HG03135 (cell line): ENCODE measurements around the gene OSBPL5.

Experiments
- ATAC-seq: cut with Tn5 transposase; IDR thresholded peaks from one replicate; pipeline ENCODE4 v1.9.1; 2021; ENCODE audit warnings: mild to moderate bottlenecking, moderate library complexity; ENCODE audit not compliant: unreplicated experiment

The OSBPL5 gene

DNA sequence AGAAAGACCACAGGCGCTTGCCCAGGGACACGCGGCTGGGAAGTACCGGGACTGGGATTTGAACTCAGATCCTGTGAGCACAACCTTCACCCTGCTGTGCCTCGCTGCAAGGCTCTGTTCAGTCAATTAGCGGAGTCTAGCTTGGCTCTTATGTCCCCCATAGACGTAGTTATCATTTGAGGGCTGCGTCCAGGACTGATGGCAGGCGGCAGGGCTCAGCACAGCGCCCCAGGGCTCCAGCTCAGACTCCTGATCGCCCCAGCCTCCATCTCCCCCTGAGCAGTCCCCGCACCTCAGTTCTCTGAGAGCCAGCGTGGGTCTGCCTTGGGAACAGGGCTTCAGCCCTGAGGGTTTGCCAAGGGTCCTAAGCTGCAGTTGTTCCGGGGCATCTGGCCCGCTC, 33.7 kb upstream of the OSBPL5 start:
- no peak for ATAC-seq

DNA sequence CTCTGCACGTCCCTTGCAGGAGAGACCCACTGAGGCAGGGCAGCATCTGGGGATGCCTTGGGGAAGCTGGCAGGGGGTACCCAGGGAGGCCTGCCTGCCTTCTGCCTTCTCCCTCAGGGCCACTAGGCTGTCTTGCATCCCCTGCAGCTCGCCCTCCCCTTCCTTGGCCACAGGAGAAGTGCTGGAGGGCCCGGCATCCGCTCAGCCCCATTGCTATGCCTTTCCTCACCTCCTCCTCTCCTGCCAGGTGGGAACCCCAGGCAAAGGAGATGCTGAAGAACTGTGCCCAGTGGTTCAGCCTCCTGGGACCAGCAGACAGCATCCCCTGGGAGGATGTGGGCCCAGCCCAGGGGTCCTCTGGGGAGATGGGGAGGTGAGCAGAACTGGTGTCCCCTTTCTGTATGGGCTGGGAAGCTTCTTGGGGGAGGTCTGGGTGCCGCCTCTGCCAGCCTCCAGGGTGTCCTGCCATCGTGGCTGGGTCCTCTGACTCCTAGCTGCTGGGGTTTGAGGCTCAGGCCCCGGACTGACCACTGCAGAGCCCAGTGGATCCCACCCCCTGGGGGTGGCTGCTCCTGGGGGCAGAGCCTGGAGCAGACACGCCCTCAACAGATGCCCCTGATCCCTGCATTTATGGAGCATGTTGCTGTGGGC, 32.9 kb upstream of the OSBPL5 start:
- ATAC-seq = no peak

DNA sequence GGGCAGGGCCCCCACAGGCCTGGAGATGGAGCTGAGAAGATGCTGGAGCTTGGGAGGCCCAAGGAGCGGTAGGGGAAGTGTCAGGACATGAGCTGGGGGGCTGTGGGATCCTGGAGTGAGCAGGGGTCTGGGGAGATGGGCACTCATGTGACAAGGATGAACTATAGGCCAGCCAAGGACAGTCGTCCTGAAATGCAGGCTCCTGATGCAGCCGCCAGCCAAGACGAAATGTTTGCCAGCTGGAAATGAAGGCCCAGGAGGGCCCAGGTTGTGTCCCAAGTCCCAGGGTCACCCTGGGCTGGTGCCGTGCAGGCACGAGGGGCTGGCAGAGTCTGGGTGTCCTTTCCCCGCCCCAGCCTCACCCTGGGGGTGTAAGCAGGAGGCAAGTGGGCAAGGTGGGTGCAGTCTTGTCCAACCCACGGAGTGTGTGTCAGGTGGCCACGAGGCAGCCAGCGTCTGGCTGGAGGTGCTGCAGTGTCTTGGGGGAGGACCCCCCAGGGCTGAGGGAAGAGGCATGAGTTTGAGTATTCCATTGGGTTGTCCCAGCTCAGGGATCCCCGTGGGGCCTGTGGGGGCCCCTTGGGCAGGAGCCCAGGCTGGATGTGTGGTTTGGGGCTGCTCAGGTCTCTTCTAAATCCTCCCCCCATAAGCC, 32.1 kb upstream of the OSBPL5 start:
- ATAC-seq = no peak

DNA sequence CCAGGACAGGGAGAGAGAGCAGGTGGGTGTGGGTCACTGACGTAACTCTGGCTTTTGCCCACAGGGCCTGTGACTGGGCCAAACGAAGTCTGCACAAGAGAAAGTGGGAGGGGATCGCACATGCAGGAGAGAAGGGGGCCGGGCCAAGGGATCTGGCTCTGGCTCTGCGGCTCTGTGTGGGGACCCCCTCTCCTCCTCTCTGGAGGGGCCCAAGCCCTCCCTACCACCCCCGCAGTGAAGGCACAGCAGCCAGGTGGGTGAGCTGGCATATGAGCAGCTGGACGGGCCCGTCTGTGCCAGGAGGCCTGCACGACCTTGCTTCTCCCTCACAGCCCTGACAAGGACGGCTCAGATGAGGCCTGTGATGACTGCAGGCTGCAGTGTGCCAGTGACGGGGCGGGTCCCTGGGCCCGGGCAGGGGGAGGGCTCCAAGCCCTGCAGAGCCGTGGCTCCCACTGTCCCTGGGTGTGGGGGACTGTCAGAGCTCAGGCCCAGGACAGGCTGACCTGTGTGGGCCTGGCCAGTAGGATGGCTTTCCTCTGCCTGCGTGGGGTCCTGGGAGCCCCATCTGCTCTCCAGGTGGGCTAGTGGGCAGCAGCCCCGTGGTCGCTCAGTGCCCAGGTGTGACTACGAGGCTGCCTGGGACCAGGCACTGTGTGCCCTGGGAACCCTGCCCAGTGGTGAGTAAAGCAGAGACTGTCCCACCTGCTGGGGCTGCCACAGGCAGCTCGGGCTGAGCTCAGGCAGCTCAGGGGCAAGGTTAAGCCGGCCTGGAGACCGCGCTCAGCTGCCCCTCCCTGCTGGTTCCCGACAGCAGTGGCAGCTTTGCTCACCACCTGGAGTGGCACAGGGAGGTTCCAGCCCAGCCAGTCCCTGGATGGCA, 31.3 kb upstream of the OSBPL5 start:
- no peak for ATAC-seq

DNA sequence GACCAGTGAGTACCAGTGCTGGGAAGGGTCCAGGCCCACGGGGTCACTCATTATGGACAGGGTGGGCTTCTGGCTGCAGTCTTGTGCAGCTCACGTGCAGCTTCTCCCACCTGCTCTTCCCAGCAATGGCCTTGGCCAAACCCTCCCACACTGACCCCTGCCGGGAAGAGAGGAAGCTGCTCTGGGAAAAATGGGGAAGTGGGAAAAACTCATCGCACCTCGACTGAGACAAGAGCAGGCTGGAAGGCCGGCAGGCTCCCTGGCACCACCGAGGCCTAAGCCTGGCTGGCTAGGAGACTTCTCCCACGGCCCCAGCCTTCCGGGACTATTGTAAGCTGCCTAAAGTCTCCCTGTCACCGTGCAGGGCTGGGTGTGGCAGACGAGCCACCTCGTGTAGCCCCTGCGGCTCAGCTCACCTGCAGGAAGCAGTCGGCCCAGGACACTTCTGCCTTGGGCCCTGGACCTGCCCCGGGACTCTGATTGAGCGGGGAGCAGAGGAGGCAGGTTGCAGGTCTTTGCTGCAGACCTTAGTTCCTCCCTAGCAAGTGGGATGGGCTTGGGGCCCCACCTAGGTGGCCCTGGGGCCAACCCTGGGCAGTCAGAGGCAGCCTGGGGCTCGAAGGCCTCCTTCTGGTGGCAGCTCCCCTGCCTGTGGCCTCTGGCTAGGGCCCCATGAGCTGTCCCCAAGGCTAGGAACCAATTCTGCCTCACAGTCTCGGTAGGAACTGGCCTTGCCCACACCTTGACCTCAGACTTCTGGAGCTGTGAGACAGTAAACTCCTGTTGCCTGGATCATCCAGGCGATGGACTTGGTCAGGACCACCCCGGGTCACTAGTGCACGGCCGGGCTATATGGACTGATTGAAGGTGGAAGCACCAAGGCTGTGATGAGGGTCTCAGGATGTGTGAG, 30.4 kb upstream of the OSBPL5 start:
- ATAC-seq = no peak

DNA sequence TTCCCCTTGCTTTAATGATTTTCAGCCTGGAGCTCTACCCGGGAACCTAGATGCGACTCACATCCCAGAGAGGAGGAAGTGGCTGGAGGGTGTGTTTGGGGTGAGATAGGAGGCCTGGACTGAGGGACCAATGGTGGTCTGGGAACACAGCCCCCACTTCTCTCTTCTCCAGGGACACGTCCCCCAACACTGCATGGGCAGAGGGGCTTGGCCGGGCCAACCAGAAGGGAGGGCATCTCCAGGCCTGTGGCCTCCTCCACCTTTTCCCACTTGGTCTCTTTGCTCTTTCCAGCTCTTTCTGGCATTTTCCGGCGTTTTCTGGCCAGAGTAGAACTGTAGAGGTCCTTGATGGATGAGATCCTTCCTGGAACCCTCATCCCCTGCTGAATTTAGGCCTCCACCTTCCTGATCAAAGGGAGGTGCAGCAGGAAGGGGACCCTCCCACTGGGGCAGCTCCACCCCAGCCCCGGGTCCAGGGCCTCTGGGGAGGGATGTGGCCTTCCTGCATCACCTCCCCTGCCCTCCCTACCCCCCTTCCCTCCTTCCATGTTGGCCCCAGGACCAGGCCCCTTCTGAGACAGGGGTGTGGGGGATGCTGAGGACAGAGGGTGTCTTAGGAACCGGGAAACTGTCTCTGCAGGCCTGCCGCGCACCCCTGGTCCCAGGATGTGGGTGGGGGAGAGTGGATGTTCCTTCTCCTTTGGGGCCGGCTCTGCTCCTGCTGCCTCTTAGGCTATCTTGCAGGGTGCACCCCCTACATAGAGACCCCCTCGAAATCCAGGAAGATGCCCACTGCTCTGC, 29.1 kb upstream of the OSBPL5 start:
- no peak for ATAC-seq

DNA sequence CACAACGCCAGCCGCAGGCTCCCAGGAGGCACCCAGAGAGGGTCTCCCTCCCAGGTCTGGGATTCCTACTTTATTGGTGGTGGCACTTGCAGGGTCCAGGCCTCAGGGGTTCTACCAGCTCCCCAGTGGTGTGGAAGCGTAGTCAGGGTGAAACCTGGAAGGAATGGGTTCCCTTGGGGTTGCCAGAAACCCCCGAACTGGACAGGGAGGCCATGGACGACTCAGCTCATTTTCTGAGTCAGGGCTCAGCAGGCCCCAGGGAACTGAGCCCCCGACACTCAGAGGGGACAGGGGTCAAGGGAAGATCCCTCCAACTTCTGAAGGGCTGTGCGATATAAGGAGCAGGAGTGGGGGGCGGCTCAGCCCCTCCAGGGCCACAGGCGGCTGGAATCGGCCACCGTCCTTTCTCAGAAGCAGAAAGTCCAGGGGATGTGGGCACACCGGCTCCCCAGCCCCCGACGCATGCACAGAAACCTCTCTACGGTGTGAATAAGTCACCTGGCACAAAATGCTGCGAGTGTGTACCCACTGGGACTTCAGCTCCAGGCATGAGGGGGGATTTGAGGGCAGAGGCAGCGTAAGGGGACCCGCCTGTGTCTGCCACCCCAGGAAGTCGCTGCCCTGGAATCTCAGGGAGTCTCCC, 28.4 kb upstream of the OSBPL5 start:
- no peak for ATAC-seq

DNA sequence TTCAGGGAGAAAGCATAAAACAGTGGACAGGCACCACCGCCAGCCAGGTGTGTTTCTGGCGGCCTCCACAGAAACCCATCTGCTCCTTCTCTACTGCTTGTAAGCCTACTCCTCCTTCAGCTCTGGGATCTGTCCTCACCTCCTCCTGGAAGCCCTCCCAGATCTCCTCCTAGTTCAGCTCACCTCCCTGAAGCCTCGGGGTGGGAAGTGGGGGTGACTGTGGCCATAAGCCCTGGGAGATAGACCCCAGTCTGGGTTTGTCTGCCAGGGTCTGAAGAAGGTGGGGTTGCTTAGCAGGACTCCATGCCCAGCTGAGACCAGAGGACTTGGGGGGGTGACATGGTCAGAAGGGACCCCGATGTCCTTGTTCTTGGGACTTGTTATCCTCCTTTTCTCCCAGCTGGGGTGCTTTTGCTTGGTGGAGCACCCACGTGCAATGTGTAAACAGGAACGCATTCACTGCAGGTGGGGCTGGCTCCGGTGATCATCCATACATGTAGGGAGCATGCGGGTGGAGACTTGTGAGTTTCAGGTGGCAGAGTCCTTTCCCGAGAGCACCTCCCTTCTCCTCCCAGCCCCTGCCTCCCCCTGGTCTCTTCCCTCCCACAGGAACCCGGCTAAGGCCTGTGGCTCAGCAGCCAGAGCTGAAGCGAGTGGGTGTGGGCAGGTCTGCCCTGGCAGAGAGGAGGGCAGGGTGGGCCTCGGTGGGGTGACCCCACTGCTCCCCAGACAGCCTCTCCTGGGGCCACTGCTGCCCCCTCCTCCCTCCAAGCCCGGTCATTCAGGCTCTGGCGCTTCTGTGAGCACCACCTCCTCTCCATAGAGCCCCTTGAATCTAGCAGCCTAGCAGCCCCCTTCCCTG, 27.6 kb upstream of the OSBPL5 start:
- no peak for ATAC-seq

DNA sequence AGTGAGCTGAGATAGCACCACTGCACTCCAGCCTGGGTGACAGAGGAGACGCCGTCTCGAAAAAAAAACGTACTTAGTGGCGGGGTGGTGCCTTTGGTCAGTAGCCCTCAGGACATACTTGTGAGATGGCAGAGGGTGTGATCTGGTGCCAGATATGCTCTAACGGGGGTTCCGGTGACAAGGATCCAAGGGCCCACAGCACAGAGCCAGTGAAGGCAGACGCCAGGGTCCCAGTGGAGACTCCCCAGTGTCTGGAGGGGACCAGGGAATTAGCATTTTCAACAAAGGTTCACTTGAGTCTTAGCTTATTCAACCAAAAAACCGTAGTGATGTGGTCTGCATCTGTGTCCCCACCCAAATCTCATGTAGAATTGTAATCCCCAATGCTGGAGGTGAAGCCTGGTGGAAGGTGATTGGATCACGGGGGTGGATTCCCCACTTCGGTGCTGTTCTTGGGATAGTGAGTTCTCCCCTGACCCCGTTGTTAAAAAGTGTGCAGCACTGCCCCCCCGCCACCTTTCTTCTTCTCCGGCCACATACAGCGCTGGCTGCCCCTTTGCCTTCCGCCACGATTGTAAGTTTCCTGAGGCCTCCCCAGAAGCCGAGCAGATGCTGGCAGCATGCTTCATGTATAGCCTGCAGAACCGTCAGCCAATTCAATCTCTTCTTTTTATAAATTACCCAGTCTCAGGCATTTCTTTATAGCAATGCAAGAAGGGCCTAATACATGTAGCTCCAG, 26.6 kb upstream of the OSBPL5 start:
- ATAC-seq = no peak

DNA sequence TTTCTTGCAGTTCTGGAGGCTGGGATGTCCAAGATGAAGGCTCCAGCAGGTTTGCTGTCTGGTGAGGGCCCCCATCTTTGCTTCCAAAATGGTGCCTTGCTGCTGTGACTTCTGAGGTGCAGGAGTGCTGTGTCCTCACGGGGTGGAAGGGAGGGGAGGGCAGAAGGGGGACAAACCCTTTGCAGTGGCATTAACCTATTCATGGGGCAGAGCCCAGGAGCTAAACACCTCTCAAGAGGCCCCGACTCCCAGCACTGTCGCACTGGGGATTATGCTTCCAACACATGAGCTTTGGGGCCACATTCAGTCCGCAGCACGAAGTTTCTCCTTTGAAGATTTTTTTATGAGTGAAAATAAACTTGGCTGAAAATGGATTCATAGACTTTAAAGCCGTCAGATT, 25.5 kb upstream of the OSBPL5 start:
- no peak for ATAC-seq

DNA sequence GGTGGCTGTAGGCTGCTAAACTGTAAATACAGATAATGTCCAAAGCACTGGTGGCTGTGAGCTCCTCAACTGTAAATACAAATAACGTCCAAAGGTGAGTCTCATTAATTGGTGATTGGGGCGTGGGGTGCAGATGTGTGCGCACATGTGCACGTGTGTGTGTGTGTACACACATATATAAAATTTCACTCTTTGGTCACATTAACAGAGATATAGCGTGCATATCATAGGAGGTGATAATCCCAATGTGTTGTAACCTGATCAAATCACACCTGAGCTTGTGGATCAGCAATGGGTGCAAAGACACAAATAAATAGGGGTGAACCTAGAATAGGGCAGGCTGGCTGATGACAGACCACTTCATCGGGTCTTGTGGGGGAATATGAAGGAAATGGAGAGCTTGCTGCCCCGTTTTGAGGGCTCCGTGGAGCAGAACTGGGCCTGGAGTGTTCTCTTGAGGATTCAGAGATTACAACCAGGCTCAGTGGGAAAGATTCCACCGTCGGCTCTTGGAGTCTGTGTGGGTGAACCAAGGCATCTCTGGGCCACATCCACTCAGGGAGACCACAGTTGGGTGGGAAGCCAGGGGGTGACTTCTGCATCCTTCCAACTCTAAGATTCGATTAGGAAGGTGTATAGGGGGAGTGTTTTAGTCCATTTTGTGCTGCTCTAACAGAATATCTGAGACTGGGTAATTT, 24.9 kb upstream of the OSBPL5 start:
- ATAC-seq = no peak

DNA sequence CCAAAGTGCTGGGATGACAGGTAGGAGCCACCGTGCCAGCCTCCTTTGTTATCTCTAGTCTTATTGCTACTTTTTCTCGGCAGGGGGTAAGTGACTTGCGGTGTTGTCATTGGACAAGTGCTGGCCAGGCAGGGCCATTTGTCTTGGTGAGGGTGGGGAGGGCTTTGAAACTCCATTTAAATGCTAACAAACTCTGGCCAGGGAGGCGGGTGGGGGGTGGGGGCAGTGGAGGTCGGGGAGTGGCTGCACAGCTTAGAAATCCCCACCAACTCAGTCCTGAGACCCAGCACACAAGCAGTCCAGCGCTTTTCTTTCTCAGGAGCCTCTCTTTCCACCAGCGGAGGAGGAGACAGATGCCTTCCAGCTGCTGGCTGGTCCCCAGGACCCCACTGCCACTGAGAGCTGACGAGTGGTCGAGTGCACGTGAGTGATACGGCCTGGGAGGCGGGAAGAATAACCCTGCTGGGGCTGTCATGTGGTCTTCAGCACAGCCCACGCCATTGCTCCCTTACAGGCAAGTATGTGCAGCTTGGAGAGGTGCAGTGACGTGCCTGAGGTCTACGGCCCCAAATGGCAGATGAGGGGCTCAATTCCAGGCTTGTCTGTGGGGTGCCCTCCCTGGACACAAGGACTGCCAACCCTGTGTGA, 24.2 kb upstream of the OSBPL5 start:
- ATAC-seq = no peak

DNA sequence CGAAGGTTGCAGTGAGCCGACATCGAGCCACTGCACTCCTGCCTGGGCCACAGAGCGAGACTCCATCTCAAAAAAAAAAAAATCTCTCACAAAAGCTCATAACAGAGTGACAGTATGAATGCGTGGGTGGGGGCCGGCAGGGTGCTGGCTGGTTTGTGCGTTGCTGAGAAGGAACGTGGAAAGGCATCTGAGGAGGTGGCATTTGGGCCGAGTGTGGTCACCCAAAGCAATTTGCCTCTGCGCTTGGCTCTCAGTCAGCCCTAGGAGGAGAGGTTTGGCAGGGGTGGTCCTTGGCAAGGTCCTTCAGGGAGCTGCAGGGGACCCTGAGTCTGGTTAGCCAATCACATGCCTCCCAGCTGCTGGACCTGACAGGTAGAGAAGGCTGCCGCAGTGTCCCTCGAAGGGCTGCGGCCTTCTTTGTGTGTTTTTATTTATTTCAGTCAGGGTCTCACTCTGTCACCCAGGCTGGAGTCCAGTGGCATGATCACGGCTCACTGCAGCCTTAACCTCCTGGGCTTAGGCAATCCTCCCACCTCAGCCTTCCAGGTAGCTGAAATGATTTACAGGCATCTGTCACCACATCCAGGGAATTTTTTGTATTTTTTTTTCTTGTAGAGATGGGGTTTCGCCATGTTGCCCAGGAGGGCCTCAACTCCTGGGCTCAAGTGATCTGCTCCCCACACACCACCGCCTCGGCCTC, 23.5 kb upstream of the OSBPL5 start:
- no peak for ATAC-seq

DNA sequence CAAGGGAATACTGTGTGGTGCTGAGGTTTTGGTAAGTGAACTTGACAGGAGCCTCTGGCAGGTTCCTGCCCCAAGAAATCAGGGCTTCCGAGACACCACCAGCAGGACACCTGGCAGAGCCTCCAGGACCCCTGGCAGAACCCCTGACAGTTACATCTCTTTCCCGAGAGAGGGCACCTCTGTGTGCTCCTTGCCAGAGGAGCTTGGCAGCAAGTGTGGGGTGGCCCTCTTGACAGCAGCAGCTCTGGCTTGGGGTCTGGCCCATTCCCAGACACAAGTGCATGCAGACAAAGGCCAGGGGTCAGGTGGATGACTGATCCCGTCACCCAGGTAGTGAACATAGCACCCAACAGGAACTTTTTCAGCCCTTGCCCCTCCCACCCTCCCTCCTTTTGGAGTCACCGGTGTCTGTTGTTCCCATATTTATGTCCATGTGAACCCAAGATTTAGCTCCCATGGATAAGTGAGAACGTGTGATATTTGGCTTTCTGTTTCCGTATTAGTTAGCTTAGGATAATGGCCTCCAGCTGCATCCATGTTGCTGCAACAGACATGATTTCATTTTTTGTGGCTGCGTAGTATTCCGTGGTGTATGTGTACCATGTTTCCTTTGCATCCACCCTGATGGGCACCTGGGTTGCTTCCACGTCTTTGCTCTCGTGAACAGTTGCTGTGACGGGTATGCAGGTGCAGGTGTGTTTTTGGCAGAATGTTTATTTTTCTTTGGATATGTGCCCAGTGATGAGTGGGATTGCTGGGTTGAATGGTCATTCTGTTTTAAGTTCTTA, 21.2 kb upstream of the OSBPL5 start:
- ATAC-seq = no peak

DNA sequence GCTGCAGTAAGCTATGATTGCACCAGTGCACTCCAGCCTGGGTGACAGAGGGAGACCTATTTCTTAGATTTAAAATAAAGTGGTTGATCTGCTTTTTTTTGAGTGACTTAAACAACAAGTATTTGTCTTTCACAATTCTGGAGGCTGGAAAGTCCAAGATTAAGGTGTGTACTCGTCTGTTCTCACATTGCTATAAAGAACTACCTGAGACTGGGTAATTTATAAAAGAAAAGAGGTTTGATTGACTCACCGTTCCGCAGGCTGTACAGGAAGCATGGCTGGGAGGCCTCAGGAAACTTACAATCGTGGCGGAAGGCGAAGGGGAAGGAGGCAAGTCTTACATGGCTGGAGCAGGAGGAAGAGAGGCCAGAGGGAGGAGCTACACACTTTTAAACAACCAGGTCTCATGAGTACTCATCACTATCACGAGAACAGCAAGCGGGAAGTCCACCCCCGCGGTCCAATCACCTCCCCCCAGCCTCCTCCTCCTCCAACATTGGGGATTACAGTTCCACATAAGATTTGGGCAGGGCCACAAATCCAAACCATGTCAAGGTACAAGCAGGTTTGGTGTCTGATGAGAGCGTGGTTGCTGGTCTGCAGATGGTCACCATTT, 19.7 kb upstream of the OSBPL5 start:
- ATAC-seq = no peak
